A673 (cell line): Measurements from ENCODE around the gene TMEM218.

Experiments used
- EZH2 ChIP-seq: fragments of 200-600 bp; sonication (generic); IDR thresholded peaks from 2 replicates; pipeline ENCODE4 v1.6.1; 2017; ENCODE audit warnings: borderline replicate concordance, low read depth, mild to moderate bottlenecking, mixed read lengths, antibody characterized with exemption, low read length; ENCODE audit not compliant: poor library complexity, severe bottlenecking
- TF ChIP-seq, protein P1 (sequence below): fragments of 300-800, 200-600 bp; sonication (generic); conservative IDR thresholded peaks from 2 replicates; pipeline ENCODE4 v1.5.1; 2017; ENCODE audit warnings: low read depth, mild to moderate bottlenecking, antibody characterized with exemption, low read length, moderate library complexity, mixed read lengths

- TF ChIP-seq, protein P1, sequence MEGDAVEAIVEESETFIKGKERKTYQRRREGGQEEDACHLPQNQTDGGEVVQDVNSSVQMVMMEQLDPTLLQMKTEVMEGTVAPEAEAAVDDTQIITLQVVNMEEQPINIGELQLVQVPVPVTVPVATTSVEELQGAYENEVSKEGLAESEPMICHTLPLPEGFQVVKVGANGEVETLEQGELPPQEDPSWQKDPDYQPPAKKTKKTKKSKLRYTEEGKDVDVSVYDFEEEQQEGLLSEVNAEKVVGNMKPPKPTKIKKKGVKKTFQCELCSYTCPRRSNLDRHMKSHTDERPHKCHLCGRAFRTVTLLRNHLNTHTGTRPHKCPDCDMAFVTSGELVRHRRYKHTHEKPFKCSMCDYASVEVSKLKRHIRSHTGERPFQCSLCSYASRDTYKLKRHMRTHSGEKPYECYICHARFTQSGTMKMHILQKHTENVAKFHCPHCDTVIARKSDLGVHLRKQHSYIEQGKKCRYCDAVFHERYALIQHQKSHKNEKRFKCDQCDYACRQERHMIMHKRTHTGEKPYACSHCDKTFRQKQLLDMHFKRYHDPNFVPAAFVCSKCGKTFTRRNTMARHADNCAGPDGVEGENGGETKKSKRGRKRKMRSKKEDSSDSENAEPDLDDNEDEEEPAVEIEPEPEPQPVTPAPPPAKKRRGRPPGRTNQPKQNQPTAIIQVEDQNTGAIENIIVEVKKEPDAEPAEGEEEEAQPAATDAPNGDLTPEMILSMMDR = no peak
- no peak for TF ChIP-seq EZH2
Measured at GRCh38 chr11:125068368-125068767, 43.1 kb downstream of the TMEM218 start.
